ENCODE measurements around the gene ADGRA3. TPM values are rescaled to one million over a fixed set of nuclear protein-coding genes. Genes with fewer than 3 reads are reported as not detected.

Gene ADGRA3
- total RNA-seq, 1 experiment from 2014 or later = 40.5 TPM

DNA sequence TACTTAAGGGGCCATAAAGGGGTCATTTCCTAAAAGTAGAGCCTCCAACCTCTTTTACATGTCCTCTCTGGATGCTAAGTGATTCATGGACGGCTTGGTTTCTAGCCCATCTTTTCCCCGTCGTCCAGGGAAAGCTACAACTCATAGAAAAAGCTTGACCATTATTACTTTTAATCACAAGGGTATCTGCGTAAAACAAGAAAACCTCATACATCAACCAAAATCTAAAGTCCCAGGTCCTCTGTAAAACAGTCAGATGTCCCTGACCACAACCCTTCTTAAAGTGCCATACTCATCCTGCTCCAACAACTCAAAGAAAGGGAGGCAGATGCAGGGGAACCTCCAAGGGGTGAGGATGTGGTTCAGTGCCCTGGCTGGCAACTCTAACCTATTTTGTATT, 29.6 kb downstream of the ADGRA3 start:
- DNase-seq (ENCODE audit: low spot score) (no peak), ATAC-seq (no peak)
- Mint-ChIP-seq H3K4me1 (peaks cover 79% of the 10 kb centered on the region), H3K27me3 (ENCODE audit: low read depth) (no peaks in the 10 kb centered on the region), H3K36me3 (no peaks in the 10 kb centered on the region; the same call in 1 of the 2 replicates), H3K4me3 (no peak overlapping the region), H3K9me3 (no peaks in the 10 kb centered on the region), H3K27ac (peak overlapping the region; percentile 24; the same call in 1 of the 2 replicates)
- POLR2A ChIA-PET = no interaction called here
- TF ChIP-seq JAZF1 (CRISPR knock-in tag; IDR thresholded peaks at IDR 0.05) (no peak), NFYB (CRISPR knock-in tag; conservative IDR thresholded peaks at IDR 0.05; ENCODE audit: low read depth) (no peak), SOX15 (CRISPR knock-in tag; IDR thresholded peaks at IDR 0.05) (no peak), ATF1 (CRISPR knock-in tag; IDR thresholded peaks at IDR 0.05) (no peak), PRRX2 (CRISPR knock-in tag; IDR thresholded peaks at IDR 0.05) (no peak), ZNF416 (CRISPR knock-in tag; IDR thresholded peaks at IDR 0.05) (no peak), MXD4 (CRISPR knock-in tag; IDR thresholded peaks at IDR 0.05; ENCODE audit: borderline replicate concordance) (no peak), CREM (CRISPR knock-in tag; IDR thresholded peaks at IDR 0.05) (no peak), SMAD3 (CRISPR knock-in tag; IDR thresholded peaks at IDR 0.05; ENCODE audit: borderline replicate concordance) (no peak), SMAD4 (CRISPR knock-in tag; IDR thresholded peaks at IDR 0.05) (no peak), CBFB (CRISPR knock-in tag; IDR thresholded peaks at IDR 0.05; ENCODE audit: low read depth) (no peak), NR1H2 (CRISPR knock-in tag; IDR thresholded peaks at IDR 0.05) (no peak), NR3C1 (CRISPR knock-in tag; conservative IDR thresholded peaks at IDR 0.05; ENCODE audit: low read depth) (no peak)
- TF ChIP-seq, protein P1, sequence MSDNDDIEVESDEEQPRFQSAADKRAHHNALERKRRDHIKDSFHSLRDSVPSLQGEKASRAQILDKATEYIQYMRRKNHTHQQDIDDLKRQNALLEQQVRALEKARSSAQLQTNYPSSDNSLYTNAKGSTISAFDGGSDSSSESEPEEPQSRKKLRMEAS (CRISPR knock-in tag; IDR thresholded peaks at IDR 0.05) = no peak
- TF ChIP-seq, protein P2, sequence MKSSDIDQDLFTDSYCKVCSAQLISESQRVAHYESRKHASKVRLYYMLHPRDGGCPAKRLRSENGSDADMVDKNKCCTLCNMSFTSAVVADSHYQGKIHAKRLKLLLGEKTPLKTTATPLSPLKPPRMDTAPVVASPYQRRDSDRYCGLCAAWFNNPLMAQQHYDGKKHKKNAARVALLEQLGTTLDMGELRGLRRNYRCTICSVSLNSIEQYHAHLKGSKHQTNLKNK (CRISPR knock-in tag; IDR thresholded peaks at IDR 0.05) = no peak
- TF ChIP-seq, protein P3, sequence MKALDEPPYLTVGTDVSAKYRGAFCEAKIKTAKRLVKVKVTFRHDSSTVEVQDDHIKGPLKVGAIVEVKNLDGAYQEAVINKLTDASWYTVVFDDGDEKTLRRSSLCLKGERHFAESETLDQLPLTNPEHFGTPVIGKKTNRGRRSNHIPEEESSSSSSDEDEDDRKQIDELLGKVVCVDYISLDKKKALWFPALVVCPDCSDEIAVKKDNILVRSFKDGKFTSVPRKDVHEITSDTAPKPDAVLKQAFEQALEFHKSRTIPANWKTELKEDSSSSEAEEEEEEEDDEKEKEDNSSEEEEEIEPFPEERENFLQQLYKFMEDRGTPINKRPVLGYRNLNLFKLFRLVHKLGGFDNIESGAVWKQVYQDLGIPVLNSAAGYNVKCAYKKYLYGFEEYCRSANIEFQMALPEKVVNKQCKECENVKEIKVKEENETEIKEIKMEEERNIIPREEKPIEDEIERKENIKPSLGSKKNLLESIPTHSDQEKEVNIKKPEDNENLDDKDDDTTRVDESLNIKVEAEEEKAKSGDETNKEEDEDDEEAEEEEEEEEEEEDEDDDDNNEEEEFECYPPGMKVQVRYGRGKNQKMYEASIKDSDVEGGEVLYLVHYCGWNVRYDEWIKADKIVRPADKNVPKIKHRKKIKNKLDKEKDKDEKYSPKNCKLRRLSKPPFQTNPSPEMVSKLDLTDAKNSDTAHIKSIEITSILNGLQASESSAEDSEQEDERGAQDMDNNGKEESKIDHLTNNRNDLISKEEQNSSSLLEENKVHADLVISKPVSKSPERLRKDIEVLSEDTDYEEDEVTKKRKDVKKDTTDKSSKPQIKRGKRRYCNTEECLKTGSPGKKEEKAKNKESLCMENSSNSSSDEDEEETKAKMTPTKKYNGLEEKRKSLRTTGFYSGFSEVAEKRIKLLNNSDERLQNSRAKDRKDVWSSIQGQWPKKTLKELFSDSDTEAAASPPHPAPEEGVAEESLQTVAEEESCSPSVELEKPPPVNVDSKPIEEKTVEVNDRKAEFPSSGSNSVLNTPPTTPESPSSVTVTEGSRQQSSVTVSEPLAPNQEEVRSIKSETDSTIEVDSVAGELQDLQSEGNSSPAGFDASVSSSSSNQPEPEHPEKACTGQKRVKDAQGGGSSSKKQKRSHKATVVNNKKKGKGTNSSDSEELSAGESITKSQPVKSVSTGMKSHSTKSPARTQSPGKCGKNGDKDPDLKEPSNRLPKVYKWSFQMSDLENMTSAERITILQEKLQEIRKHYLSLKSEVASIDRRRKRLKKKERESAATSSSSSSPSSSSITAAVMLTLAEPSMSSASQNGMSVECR (CRISPR knock-in tag; IDR thresholded peaks at IDR 0.05; ENCODE audit: borderline replicate concordance) = no peak
- CTCF ChIA-PET = no interaction called here

DNA sequence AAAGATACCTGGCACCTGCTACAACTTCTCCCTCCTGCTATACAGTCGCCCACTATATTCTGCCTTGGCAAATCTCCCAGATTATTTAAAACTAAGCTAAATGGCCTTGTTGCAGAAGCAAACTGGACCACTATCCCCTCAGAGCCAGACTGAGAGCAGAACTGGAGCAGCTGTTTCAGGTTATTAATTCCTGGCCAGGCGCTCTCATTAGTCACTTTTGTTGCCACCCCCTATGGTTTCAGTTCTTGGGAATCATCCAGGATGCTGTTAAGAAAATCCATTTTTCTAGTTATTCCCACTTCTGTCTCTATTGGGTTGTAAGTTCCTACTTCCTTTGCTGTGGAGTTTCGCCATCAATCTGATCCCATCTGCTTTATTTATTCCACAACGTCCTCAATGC, 30.1 kb downstream of the ADGRA3 start:
- POLR2A ChIA-PET = no interaction called here
- peak overlapping the region; percentile 24; the same call in 1 of the 2 replicates for H3K27ac Mint-ChIP-seq
- no peak for ATAC-seq
- TF ChIP-seq ZBTB21 (CRISPR knock-in tag; IDR thresholded peaks at IDR 0.05; ENCODE audit: borderline replicate concordance) = no peak
- no peak for TF ChIP-seq TEAD4 (CRISPR knock-in tag; IDR thresholded peaks at IDR 0.05)
- TF ChIP-seq, protein P4, sequence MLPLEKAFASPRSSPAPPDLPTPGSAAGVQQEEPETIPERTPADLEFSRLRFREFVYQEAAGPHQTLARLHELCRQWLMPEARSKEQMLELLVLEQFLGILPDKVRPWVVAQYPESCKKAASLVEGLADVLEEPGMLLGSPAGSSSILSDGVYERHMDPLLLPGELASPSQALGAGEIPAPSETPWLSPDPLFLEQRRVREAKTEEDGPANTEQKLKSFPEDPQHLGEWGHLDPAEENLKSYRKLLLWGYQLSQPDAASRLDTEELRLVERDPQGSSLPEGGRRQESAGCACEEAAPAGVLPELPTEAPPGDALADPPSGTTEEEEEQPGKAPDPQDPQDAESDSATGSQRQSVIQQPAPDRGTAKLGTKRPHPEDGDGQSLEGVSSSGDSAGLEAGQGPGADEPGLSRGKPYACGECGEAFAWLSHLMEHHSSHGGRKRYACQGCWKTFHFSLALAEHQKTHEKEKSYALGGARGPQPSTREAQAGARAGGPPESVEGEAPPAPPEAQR (CRISPR knock-in tag; IDR thresholded peaks at IDR 0.05) = no peak
- TF ChIP-seq JAZF1 (CRISPR knock-in tag; IDR thresholded peaks at IDR 0.05) = no peak
- TF ChIP-seq EMX1 (CRISPR knock-in tag; IDR thresholded peaks at IDR 0.05) = no peak
- TF ChIP-seq ZNF317 (CRISPR knock-in tag; IDR thresholded peaks at IDR 0.05; ENCODE audit: borderline replicate concordance, low read depth) = no peak
- TF ChIP-seq, protein P1 (CRISPR knock-in tag; IDR thresholded peaks at IDR 0.05) = no peak
- TF ChIP-seq GTF2I (CRISPR knock-in tag; conservative IDR thresholded peaks at IDR 0.05) = no peak
- TF ChIP-seq, protein P3 (CRISPR knock-in tag; IDR thresholded peaks at IDR 0.05; ENCODE audit: borderline replicate concordance) = no peak
- no peak for TF ChIP-seq TCF7 (CRISPR knock-in tag; IDR thresholded peaks at IDR 0.05; ENCODE audit: low read depth)
- no peak for TF ChIP-seq IRF2 (CRISPR knock-in tag; IDR thresholded peaks at IDR 0.05; ENCODE audit: borderline replicate concordance, low read depth)
- TF ChIP-seq FOXK1 (CRISPR knock-in tag; IDR thresholded peaks at IDR 0.05) = no peak
- TF ChIP-seq ELF4 (CRISPR knock-in tag; IDR thresholded peaks at IDR 0.05; ENCODE audit: low read depth) = no peak

More for the DNA sequence above, 30.1 kb downstream of the ADGRA3 start:
- H3K27me3 Mint-ChIP-seq (ENCODE audit: low read depth) = no peaks in the 10 kb centered on the region
- no peaks in the 10 kb centered on the region; the same call in 1 of the 2 replicates for H3K36me3 Mint-ChIP-seq
- no peak overlapping the region for H3K4me3 Mint-ChIP-seq
- peaks cover 79% of the 10 kb centered on the region for H3K4me1 Mint-ChIP-seq
- CTCF ChIA-PET = no interaction called here
- H3K9me3 Mint-ChIP-seq = no peaks in the 10 kb centered on the region
- no peak for DNase-seq (ENCODE audit: low spot score)
